ENCODE results near the gene SPNS3.

Gene SPNS3

DNA sequence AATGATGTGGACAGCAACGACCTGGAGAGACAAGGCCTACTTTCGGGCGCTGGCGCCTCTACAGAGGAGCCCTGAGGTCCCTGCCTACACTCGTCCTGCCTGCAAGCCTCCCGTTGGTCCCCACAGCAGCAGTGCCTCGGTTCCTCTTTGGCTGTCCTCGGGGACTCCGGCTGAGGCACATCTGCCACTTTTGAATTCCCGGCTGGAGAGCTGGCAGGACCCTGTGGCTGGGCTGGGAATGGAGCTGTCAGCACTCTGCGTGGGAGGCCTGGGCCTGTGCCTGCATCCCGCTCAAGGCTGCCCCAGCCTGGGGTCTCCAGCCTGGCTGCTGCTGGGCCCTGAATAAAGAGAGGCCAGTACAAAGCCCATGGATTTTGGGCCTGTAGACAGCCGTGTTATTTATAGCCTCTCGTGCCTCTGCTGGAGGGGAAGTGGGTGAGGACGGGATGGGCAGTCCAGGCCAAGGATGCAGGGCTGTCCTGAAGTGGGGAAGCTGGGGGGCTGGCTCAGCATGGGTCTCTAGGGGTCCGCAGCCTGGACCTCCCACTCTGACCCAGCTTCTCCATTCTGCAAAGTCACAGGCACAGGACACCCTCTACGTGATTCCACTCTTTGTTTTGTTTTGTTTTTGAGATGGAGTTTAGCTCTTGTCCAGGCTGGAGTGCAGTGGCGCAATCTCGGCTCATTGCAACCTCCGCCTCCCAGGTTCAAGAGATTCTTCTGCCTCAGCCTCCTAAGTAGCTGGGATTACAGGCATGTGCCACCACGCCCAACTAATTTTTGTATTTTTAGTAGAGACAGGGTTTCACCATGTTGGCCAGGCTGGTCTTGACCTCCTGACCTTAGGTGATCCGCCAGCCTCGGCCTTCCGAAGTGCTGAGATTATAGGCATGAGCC lies 54.3 kb downstream of the SPNS3 start:
- no peak for DNase-seq (ENCODE audit: low read depth in 2 of 2, low spot score in 1 of 2)

DNA sequence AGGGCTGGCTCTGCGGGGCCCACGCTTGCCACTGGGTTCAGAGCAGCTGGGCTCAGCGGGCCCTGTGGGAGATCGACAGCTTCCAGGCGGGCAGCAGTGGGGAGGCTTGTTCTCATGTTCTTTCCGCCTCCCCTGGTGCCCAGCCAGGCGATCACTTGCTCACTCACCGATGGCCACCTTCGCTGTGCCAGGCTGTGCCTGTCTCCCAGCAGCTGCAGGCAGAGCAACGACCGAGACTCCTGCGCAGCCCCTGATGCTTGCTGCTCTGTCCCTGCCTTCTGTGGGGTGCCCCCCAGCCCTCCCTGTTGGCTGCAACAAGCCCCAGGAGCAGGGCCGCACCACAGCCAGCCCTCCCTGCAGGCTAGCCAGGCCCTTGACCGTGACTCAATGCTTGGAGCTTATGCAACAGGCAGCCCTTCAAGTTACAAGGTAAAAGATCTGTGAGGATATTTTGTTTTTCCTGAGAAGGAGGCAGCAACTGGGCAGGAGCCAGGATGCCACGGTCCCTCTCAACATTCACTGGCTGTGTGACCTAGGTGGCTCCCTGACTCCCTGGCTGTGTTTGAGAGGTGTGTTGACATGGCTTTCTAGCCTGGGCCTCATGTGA lies 55.4 kb downstream of the SPNS3 start:
- no peak for DNase-seq (ENCODE audit: low read depth in 2 of 2, low spot score in 1 of 2)

DNA sequence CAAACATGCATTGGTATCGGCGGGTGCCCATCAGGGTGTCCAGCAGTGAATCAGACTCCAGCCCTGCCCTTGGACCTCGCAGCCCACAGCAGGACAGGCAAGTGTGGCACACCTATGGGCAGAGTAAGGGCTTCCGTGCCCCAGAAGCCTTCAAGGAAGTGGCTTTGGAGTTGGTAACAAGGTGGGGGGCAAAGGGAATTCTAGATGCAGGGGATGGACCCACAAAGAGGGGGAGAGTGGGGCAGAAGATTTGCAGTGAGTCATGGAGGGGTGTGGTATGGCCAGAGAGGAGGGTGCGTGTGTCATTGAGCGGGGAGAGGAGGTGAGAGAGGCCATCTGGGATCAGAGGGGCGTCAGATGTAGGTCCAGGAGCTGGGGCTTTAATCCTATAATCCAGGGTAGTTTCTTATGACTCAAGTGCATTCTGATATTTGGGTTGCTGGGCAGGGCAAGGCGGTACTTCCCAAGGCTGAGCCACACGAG lies 56.4 kb downstream of the SPNS3 start:
- DNase-seq (ENCODE audit: low read depth in 2 of 2, low spot score in 1 of 2), result no peak

DNA sequence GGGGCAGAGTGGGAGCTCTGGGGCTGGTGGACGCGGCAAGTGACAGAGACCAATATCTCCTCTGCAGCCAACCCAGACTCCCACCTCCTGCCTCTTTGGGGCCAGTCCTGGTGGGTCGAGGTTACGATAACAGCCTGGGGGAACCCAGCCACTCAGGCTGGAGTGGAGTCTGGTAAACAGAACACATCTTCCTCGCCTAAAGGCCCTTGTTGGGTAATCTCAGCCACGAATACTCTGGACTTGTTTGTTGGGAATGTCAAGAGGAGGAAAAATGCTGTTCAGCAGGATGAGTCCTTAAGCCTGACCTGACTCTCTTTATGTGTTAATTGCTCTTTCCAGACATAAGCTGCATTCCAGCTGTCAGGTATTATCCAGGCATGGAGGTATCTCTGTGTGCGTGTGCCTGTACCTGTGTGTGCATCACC lies 56.9 kb downstream of the SPNS3 start:
- DNase-seq (ENCODE audit: low read depth in 2 of 2, low spot score in 1 of 2), result no peak

DNA sequence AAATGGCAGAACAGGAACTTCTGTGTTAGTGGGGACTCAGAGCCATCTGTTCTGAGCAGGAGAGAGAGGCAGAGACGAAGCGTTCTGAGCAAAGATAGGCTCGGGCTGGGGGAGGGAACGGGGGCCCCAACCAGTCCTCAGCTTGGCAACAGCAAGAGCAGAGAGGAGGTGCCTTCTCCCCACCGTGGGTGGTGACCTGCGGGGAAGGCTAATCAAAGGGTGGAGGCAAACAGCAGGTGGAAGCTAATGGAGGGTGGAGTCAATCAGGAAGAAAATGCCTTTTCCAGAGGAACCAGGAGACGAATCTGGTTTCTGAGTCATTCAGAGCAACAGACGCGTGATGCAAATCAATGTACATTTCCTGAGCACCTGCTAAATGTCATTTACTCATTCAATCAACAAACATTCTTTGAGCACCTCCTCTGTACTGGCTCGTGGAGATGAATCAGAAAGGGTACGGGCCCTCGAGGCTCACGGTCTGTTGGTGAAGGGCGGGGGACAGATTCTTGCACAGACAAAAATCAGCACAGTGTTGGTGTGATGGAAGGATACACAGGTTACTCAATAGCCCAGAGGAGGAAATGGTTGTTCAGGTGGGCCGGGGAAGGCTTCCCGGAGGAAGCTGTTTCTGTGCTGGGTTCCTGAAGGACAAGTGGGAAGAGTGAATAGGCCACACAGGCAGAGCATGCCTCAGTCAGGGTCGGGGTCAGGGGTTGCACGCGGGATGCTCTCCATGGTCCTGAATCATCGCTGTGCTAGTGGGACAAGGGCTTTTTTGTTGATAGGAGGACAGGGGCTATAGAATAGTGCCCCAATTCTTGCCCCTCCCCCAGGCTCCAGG lies 59.2 kb downstream of the SPNS3 start:
- no peak for DNase-seq (ENCODE audit: low read depth in 2 of 2, low spot score in 1 of 2)

DNA sequence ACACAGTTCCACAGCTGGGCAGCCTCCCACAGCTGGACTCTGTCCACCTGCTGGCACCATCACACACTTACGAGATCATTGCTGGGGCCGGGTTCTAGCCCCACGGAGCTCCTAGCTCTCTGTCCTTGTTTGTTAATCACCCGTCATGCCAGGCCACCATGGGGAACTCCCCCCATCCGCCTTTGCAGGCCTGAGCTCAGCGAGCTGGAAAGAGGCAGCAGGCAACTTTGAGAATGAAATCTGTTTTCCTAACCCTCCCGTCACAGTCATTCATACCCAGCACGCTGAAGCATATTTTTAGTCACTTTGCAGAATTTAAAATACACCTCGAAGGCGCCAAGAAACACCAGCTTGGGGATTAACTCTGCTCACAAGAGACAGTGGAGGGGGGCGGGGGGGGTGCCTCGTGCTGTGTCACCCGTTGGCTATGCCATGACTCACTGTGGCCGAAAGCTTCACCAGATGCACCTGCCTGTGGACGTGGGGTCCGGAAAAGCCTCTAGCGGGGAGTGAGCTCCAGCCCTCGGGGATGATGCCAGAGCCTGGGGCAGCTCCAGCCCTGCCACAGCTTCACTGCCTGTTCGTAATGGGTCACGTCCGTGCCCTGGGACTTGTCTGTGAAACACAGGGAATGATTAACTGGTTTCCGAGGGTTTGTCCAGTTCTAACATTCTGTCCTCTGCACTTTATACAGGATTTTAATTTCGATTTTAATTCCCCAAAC lies 63.5 kb downstream of the SPNS3 start:
- no peak for DNase-seq (ENCODE audit: low read depth in 2 of 2, low spot score in 1 of 2)

DNA sequence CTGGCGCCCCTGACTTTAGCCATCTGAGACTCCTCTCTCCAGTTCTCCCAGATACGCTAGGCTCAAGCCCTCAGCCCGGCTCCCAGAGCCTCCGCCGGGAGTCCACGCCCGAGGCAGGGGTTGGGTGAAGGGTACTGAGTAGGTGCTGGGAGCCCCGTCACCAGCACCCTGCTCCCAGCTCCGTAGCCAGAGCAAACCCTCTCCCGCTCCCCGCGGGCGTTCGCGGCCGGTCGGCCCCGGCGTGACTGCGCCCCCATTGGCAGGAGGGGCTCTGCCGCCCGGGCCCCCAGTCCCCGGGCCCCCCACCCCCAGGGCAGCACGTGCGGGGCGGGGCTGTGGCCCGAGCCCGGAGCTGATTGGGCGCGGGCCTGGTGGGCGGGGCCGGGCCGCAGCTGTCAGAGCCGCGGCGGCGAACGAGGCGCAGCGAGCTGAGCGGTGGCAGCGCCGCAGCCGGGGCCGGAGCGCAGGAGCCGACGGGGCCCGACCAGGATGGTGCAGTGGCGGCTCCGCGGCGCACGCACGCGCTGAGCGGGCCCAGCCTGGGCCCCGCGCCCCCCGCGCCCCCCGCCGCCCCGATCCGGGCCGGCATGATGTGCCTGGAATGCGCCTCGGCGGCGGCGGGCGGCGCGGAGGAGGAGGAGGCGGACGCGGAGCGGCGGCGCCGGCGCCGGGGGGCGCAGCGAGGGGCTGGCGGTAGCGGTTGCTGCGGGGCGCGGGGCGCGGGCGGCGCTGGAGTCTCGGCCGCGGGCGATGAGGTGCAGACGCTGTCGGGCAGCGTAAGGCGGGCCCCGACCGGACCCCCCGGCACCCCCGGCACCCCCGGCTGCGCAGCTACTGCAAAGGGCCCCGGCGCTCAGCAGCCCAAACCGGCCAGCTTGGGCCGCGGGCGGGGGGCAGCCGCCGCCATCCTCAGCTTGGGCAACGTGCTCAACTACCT lies 65.0 kb downstream of the SPNS3 start, which contains the start of gene SPNS2:
Gene SPNS2, plus strand, starts transcription at position 421 of the 937 bp plus-strand sequence. Its CDS starts 167 bp downstream, at position 588.
- peak in 1 of 2 donors; percentile 23 for DNase-seq (ENCODE audit: low read depth in 2 of 2, low spot score in 1 of 2)

DNA sequence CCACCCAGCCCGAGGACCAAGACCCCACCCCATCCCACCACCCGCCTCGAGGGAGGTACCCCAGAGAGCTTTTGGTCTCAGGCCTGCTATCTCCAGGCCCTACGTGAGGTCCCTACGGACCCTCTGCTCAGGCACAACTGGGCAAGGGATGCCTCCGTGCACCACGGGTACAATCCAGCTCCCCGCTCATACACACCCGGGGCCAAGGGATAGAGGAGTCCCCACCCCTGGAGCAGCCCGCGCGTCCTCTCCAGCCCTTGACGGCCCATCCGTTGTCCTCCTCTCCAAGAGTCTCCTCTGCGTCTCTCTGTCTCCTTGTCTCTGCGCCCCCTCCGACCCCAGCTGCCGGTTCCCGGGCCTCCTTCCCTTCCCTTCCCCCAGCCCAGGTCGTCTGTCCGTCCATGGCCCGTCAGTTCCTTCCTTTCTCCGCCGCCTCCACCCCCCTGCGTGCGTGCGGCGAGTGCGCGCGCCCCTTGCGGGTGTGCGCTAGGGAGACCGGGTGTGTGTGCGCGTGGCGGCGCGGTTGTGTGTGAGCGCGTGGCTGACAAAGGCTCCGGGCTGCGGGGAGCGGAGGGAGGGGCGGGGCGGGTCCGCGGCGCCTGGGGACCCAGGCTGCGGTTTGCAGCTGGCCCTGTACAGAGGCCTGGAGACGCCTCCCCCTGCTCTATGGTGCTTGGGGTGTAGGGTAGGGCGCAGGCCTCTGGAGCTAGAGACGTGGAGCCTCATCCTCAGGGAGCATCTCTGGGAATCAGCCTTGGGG lies 65.9 kb downstream of the SPNS3 start:
- DNase-seq (ENCODE audit: low read depth in 2 of 2, low spot score in 1 of 2), result no peak

DNA sequence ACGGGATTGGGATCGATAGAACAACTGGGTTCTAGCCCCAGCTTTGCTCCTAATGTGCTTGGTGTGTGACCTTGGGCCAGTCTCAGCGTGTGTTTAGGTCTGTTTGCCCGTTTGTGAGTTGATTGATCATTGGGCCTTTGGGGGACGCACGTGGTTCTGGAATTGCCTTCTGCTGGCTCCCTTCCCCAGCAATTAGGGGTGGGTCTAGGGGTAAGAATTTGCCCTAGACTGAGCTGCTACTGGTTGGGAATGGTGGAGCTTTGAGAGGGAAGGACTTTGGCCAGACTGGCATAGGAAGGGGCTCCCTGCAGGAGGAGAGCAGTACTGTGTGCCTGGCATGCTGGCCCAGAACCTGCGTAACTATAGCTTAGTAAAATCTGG lies 66.4 kb downstream of the SPNS3 start:
- DNase-seq (ENCODE audit: low read depth in 2 of 2, low spot score in 1 of 2), result no peak

DNA sequence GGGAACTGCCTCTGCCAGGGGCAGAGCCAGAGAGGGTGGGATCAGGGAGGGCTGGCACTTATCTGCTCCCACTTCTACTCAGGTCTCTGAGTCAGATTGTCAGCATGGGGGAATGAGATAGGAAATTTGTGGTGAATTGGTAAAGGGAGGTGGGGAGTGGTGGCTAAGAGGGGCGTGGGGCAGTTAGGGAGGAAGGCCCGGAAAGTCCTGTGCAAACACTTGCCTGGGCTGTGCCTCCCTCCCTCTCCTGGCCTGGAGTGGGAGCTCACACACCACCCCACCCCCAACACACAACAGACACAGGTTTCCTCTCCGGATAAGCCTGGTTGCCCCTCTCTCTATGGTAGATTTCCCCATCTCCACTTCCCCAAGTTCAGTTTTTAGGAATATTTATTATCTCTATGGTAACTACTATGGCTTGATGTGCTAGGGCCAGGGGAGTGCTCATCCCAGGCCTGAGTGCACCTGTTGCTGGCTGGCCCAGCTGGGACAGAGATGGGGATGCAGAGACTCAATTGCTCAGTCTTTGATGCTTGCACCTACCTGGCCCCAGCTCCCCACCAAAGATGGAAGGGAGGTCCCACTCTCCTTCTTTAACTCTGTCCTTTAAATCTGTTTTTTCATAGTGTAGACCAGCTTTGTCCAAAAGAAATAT lies 67.7 kb downstream of the SPNS3 start:
- DNase-seq (ENCODE audit: low read depth in 2 of 2, low spot score in 1 of 2), result no peak

DNA sequence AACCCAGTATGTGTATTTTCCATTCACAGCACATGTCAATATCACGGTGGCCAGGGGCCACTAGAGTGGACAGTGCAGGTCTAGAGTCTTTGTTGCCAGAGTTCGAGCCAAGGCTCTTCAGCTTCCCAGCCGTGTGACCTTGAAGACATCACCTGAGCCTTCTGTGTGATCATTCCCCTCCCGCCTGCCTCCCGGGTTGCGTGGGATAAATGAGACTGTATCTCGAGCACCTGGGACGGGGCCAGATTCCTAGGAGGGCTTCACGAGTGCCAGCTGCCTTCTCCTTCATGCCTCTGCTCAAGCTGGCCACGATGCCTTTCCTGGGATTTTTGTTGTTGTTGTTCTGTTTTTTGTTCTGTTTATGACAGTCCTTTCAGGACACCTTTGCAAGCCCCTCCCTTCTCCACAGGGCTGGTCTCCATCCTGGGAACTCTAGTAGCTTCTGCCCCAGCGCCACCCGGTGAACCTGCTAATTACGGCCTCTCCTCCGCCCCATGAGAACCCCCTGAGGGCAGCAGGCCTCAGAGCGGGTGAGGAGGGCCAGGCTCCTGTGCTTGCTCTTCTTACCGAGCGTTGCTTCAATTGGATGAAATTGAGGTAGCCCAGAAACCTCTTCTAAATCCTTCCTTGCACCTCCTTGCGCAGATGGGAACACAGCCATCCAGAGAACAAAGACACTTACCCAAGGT lies 68.9 kb downstream of the SPNS3 start:
- no peak for DNase-seq (ENCODE audit: low read depth in 2 of 2, low spot score in 1 of 2)

DNA sequence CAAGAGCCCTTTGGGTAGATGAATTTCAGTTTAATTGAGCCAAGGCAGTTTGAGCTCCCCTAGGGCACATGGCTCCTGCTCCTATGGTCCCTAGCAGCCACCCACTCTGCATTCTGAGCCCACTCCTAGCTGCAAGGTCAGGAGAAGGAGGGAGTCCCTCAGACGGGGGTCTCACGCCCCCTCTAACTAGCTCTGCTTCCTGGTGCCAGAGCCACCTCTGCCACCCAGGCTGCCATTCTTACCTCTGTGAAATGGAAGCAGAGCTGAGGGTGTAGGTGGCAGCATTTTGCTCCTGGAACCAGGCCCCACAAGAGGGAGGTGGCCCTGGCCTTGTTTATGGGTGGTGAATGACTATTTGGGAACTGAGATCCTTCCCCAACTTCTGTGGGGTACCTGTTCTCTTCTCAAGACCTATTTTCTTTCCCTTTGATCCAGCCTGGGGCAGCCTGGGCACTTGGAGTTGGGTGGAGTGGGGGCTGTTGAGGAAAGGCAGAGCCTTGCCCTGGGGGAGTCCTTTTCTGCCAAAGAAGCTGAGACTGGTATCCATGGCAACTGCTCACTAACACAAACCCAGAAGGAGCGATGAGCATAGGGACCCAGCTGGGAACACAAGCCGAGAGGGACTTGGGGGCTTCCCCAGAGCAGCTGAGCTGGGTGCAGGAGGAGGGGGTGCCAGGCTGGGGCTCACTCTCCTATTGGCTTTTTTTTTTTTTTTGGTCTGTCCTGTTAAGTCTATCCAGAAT lies 69.7 kb downstream of the SPNS3 start:
- no peak for DNase-seq (ENCODE audit: low read depth in 2 of 2, low spot score in 1 of 2)

DNA sequence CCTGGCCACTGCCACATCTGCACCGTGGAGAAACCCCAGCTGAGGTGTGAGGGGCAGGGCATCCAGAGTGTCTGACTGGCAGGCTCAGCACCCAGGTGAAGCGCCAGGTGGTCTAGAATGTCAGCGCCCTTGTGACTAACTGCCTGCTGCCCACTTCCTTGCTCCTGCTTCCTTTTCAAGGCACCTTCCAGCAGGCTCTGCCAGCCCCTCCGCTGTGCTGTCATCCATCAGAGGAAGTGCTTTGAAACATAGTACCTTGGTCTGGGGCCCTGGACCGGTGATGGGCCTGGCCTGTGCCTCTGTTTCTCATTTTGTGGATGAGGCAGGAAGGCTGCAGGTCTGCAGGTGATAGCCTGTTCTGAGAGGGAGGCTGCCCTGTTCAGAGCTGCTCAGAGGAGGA lies 70.4 kb downstream of the SPNS3 start:
- DNase-seq (ENCODE audit: low read depth in 2 of 2, low spot score in 1 of 2), result no peak

DNA sequence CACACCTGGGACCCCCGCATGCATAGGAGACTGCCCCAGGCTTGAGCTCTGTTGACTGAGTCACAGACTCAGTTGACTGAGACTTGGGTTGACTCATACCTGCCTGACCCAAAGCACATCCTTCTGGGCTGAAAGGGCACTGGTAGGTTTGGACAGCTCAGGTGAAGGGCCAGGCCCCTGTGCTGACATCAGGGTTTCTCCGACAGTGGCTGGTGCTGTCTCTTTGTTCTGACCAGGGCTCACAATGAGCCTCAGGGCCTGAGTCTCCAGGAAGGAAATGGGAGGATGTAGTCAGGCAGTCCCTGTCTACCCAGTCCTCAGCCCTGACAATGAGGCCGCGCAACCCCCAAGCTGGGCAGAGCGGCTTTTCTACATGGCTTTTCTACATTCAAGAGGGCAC lies 71.4 kb downstream of the SPNS3 start:
- no peak for DNase-seq (ENCODE audit: low read depth in 2 of 2, low spot score in 1 of 2)

DNA sequence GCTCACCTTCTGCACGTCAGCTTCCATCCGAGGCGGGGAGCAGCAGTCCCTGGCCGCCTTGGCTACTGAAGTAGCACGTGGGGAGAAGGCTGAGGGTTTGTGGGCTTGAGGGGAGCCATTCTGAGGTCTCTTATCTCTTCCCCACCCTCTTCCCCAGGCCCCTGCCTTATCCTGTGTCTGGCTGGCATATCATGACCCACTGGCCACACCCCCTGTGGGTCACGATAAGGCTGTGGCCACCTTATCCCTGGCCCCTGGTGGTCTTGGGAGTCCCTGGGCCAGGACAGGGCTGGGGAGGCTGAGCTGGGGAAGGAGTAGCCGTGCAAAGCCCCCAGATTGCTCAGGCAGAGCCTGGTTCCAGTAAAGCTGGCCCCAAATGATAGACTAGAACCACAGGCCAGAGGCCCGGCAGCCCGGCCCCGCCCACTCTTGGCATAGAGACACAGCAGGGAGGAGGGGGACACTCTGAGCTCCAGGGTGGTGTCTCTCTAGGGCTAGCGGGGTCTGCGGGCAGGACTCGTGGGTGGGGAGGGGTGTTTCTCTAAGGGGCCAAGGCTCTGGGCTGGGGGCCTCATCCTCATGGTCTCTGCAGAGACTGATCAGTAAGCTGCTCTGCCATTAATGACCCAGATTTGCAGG lies 72.6 kb downstream of the SPNS3 start:
- no peak for DNase-seq (ENCODE audit: low read depth in 2 of 2, low spot score in 1 of 2)

DNA sequence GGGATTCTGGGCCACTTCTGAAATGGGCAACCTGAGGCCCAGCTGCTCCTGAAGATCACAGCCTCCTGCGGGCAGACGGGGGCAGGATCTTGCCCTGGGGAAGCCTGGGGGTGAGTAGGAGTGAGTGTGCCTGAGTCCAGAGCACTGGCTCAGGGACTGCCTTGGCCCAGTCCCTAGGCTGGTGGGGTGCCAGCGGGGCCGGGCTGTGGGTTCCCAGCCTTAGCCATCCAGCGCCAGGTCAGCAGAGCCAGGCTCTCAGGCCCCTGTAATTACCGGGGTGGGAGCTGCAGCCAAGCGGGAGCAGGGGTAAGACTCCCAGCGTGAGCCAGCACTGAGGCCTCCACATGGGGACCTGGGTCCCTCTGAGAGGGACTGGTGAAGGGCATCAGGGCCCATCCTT lies 73.2 kb downstream of the SPNS3 start:
- no peak for DNase-seq (ENCODE audit: low read depth in 2 of 2, low spot score in 1 of 2)
